Gastroesophageal sphincter (tissue), 3 donors: ENCODE measurements around the gene ARHGAP18.

Experiments
- CTCF ChIP-seq, 4 experiments: fragments of 200-600 bp in 2 of 4; fragments of 450-650 bp in 2 of 4; sonication (generic) in 1 of 4; IDR thresholded peaks; one replicate each; pipeline ENCODE4 v1.5.1; 2017 to 2019; ENCODE audit warnings: antibody characterized with exemption in 4 of 4, mild to moderate bottlenecking in 2 of 4, moderate library complexity in 2 of 4
- EP300 ChIP-seq: sonication (generic); formaldehyde crosslinking; IDR thresholded peaks from one replicate; pipeline ENCODE4 v1.6.1; 2017; ENCODE audit warnings: antibody characterized with exemption, mild to moderate bottlenecking
- POLR2AphosphoS5 ChIP-seq: sonication (generic); formaldehyde crosslinking; IDR thresholded peaks from one replicate; pipeline ENCODE4 v1.6.1; 2017; ENCODE audit warnings: antibody characterized with exemption

- TF ChIP-seq CTCF (IDR thresholded peaks at IDR 0.05) (no peak), POLR2AphosphoS5 (no peak), EP300 (no peak)
Observed at GRCh38 chr6:129662406-129662766, 47.6 kb downstream of the ARHGAP18 start.
